Psoas muscle (tissue), 8 donors: ENCODE results near the gene P3H3. TPM values are rescaled to one million over a fixed set of nuclear protein-coding genes. Genes with fewer than 3 reads are reported as not detected.

Experiments
- ATAC-seq, 4 donors: fragments of 200-7000 bp; cut with Tn5 transposase; one replicate each; pipeline ENCODE4 v1.9.1; 2020; ENCODE audit warnings: moderate library complexity in 3 of 4, mild to moderate bottlenecking in 2 of 4
- DNase-seq, 2 donors: peaks; one replicate each; pipeline ENCODE4 v3.0.0-alpha.2; 2020
- H3K27ac ChIP-seq: fragments of 200-600 bp; one replicate; pipeline ENCODE4 v1.8.0; 2022
- H3K27me3 ChIP-seq, 3 donors: fragments of 200-600 bp in 1 of 3; one replicate each; pipeline versions ENCODE4 v1.6.1 to v1.8.0; 2013 to 2022; ENCODE audit warnings: low read length in 2 of 3, mild to moderate bottlenecking in 2 of 3, moderate library complexity in 1 of 3; ENCODE audit not compliant: insufficient read depth in 3 of 3
- H3K36me3 ChIP-seq, 2 donors: fragments of 200-600 bp in 1 of 2; one replicate each; pipeline versions ENCODE4 v1.6.1 to v1.8.0; 2013 to 2022; ENCODE audit warnings: low read depth in 1 of 2, mild to moderate bottlenecking in 1 of 2, moderate library complexity in 1 of 2; ENCODE audit not compliant: insufficient read depth in 1 of 2
- H3K4me1 ChIP-seq: fragments of 200-600 bp; one replicate; pipeline ENCODE4 v1.8.0; 2022
- H3K4me3 ChIP-seq: fragments of 200-600 bp; one replicate; pipeline ENCODE4 v1.8.0; 2022; ENCODE audit warnings: mild to moderate bottlenecking
- H3K9me3 ChIP-seq: fragments of 200-600 bp; one replicate; pipeline ENCODE4 v1.8.0; 2022
- CTCF ChIP-seq: fragments of 200-600 bp; IDR thresholded peaks from one replicate; pipeline ENCODE4 v1.8.0; 2022; ENCODE audit warnings: antibody characterized with exemption
- WGBS, 3 donors: extraction: QIAGEN DNeasy Blood & Tissue Kit; methylation state at CpG; one replicate each; pipeline versions ENCODE4 v1.1.6 to v1.1.7; 2013; 5-methylcytosine and 5-hydroxymethylcytosine counted together
- intact Hi-C, 2 donors: fragments of 100-400 bp; cut with DNase I; formaldehyde crosslinking; loops; one replicate each; pipeline versions ENCODE4 v1.11.0 to v1.14.2; 2022
- polyA plus RNA-seq, 3 donors: library from polyadenylated mRNA; stranded (reverse); fragments of 200-250 nt; gene quantifications; one replicate each; pipeline ENCODE4 v1.2.3, GENCODE V29; 2013
- total RNA-seq, 4 donors: library from RNA; stranded (reverse); fragmentation: NEBNext Ultra II Directional in 2 of 4; extraction: Animal tissue kit (Norgen Biotek cat#: 25700) in 2 of 4; gene quantifications; one replicate each; pipeline versions ENCODE4 v1.2.1 to v1.2.4, GENCODE V29; 2021 to 2023
- donor health status: healthy with polysubstance abuse.
- donor health status: DM: no; HTN: no; CAD: no; lungs with moderate emphysema.
- donor health status: Bipolar disorder and iron deficiency.
- donor health status: healthy.
- donor health status: DM: yes; HTN: yes; CAD: no.
- donor health status: DM: no; HTN: no; CAD: no.
- donor health status: DM: no; HTN: no; CAD: no.
- donor health status: DM: yes; HTN: yes; CAD: no.

The P3H3 gene
- total and polyA plus RNA-seq, 7 donors: 0.87 to 4.2 (median 1.3) TPM

GRCh38 chr12:6822426-6823135 lies 5.6 kb upstream of the P3H3 start:
- no peak for TF ChIP-seq CTCF
- Histone ChIP-seq H3K27ac (no peak overlapping the region), H3K9me3 (no peaks in the 10 kb centered on the region), H3K36me3 (no peaks in the 10 kb centered on the region), H3K4me1 (peaks cover 3% of the 10 kb centered on the region), H3K27me3 (peaks cover 0 to 58% (median 11%) of the 10 kb centered on the region in 3 donors), H3K4me3 (peak overlapping the region; percentile 60)
- intact Hi-C loops: loop anchor here in 1 of 2 donors (10.0 kb wide), 1 partner anchor 68 kb away; the partner anchor contains the start of gene MLF2
- ATAC-seq (no peak), DNase-seq (no peak)
- WGBS, 3 donors: 65 to 70% (median 65%) methylated on average over 7 of the region's 7 CpGs

GRCh38 chr12:6823182-6824084 lies 4.8 kb upstream of the P3H3 start:
- intact Hi-C loops: loop anchor here in 1 of 2 donors (10.0 kb wide), 1 partner anchor 69 kb away; the partner anchor contains the start of gene MLF2
- peaks cover 3% of the 10 kb centered on the region for H3K4me1 ChIP-seq
- H3K4me3 ChIP-seq: no peak overlapping the region
- no peak for TF ChIP-seq CTCF
- 72 to 79% (median 78%) methylated on average over 12 of the region's 12 CpGs for WGBS, 3 donors
- H3K27me3 ChIP-seq: peaks cover 0 to 60% (median 11%) of the 10 kb centered on the region in 3 donors
- DNase-seq (no peak), ATAC-seq (no peak)
- H3K9me3 ChIP-seq: no peaks in the 10 kb centered on the region
- no peak overlapping the region for H3K27ac ChIP-seq
- no peaks in the 10 kb centered on the region for H3K36me3 ChIP-seq

DNA sequence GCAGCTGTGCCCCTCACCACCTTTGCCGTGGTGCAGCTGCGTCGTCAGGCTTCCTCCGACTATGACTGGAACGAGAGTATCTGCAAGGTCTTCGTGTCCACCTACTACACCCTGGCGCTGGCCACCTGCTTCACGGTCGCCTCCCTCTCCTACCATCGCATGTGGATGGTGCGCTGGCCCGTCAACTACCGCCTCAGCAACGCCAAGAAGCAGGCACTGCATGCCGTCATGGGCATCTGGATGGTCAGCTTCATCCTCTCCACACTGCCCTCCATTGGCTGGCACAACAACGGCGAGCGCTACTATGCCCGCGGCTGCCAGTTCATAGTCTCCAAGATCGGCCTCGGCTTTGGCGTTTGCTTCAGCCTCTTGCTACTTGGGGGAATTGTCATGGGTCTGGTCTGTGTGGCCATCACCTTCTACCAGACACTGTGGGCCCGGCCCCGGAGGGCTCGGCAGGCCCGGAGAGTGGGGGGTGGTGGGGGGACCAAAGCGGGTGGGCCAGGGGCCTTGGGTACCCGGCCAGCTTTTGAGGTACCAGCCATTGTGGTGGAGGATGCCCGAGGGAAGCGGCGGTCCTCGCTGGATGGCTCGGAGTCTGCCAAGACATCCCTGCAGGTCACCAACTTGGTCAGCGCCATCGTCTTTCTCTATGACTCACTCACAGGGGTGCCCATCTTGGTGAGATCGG lies 4.0 kb upstream of the P3H3 start:
- Histone ChIP-seq H3K4me3 (no peak overlapping the region), H3K9me3 (no peaks in the 10 kb centered on the region), H3K27me3 (peaks cover 0 to 68% (median 17%) of the 10 kb centered on the region in 3 donors), H3K4me1 (peaks cover 3% of the 10 kb centered on the region), H3K27ac (no peak overlapping the region), H3K36me3 (no peaks in the 10 kb centered on the region)
- intact Hi-C loops: loop anchor here in 1 of 2 donors (10.0 kb wide), 1 partner anchor 69 kb away; the partner anchor contains the start of gene MLF2
- no peak for TF ChIP-seq CTCF
- no peak for DNase-seq
- ATAC-seq: no peak
- WGBS, 3 donors: 73 to 84% (median 82%) methylated on average over 32 to 37 of the region's 37 CpGs

DNA sequence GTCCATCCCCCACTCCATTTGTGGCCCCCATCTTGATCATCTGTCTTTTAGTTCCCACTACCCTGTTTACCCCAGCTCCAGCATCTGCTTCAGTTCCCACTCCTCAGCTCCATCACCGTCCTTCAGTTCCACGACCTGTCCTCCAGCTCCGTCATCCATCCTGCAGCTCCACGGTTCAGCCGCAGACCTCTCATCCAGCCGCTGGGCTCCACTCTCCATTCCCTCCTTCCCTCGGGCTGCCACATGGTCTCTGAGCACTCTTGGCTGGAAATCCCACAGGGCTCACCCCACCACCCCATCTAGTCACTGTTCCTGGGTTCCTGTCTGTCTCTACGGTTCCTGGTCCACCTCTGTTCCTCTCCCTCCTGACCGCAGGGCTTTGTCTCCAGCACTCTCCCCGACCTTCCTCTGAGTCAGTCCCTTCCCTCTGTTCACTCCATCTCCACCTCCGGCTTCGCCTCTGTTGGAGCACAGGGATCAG lies 3.3 kb upstream of the P3H3 start:
- DNase-seq (no peak), ATAC-seq (no peak)
- peaks cover 3% of the 10 kb centered on the region for H3K4me1 ChIP-seq
- no peaks in the 10 kb centered on the region for H3K36me3 ChIP-seq
- no peak overlapping the region for H3K27ac ChIP-seq
- no peak overlapping the region for H3K4me3 ChIP-seq
- H3K27me3 ChIP-seq: peaks cover 0 to 73% (median 15%) of the 10 kb centered on the region in 3 donors
- intact Hi-C loops: loop anchor here (5.0 to 10.0 kb wide), 3 partner anchors 70 to 208 kb away; partner anchors contain the start of gene MLF2 (in 2 of the 2)
- 46 to 56% (median 46%) methylated on average over 12 of the region's 12 CpGs for WGBS, 3 donors
- H3K9me3 ChIP-seq: no peaks in the 10 kb centered on the region
- no peak for TF ChIP-seq CTCF
